ENCODE results near the gene CD302.
"Not testable (repeated sequence)": the region's sequence is repeated elsewhere in the genome, so short reads cannot be mapped to it uniquely, and the experiment has no call there.

Gene CD302

GRCh38 chr2:159792599-159792998 lies 5.4 kb downstream of the CD302 start:
- no peak for DNase-seq

- no peak for DNase-seq
These were observed 6.0 kb downstream of the CD302 start for GRCh38 chr2:159792036-159792435.

- no peak for DNase-seq
These were observed 7.7 kb downstream of the CD302 start for GRCh38 chr2:159790323-159790722.

GRCh38 chr2:159788253-159788652 lies 9.8 kb downstream of the CD302 start:
- no peak for DNase-seq

GRCh38 chr2:159787647-159788046 lies 10.4 kb downstream of the CD302 start:
- not testable (repeated sequence) for DNase-seq

- DNase-seq, result no peak
These were observed 11.1 kb downstream of the CD302 start for GRCh38 chr2:159786938-159787337.

- DNase-seq, result no peak
These were observed 12.8 kb downstream of the CD302 start for GRCh38 chr2:159785195-159785594.

- not testable (repeated sequence) for DNase-seq
These were observed 13.3 kb downstream of the CD302 start for GRCh38 chr2:159784744-159785143.

GRCh38 chr2:159783556-159783955 lies 14.5 kb downstream of the CD302 start:
- DNase-seq, result no peak

GRCh38 chr2:159776321-159776720 lies 21.7 kb downstream of the CD302 start:
- no peak for DNase-seq

GRCh38 chr2:159775021-159775420 lies 23.0 kb downstream of the CD302 start:
- DNase-seq, result no peak

- DNase-seq, result no peak
These were observed 23.5 kb downstream of the CD302 start for GRCh38 chr2:159774370-159774990.

GRCh38 chr2:159773886-159774285 lies 24.1 kb downstream of the CD302 start:
- no peak for DNase-seq

GRCh38 chr2:159773426-159773825 lies 24.6 kb downstream of the CD302 start:
- no peak for DNase-seq

- no peak for DNase-seq
These were observed 28.9 kb downstream of the CD302 start for GRCh38 chr2:159769147-159769546.

GRCh38 chr2:159762075-159762474 lies 35.9 kb downstream of the CD302 start:
- no peak for DNase-seq

GRCh38 chr2:159760326-159760725 lies 37.7 kb downstream of the CD302 start:
- DNase-seq, result no peak

- DNase-seq, result no peak
These were observed 38.4 kb downstream of the CD302 start for GRCh38 chr2:159759577-159759976.

GRCh38 chr2:159758686-159759085 lies 39.3 kb downstream of the CD302 start:
- DNase-seq, result no peak

GRCh38 chr2:159758239-159758638 lies 39.8 kb downstream of the CD302 start:
- no peak for DNase-seq

- DNase-seq, result no peak
These were observed 42.2 kb downstream of the CD302 start for GRCh38 chr2:159755788-159756187.

- DNase-seq, result no peak
These were observed 43.0 kb downstream of the CD302 start for GRCh38 chr2:159755014-159755413.

GRCh38 chr2:159753797-159754196 lies 44.2 kb downstream of the CD302 start:
- DNase-seq, result no peak

- no peak for DNase-seq
These were observed 47.1 kb downstream of the CD302 start for GRCh38 chr2:159750873-159751272.

GRCh38 chr2:159748089-159748488 lies 49.9 kb downstream of the CD302 start:
- no peak for DNase-seq
